ENCODE measurements around the gene IFRD2. TPM values are rescaled to one million over a fixed set of nuclear protein-coding genes. Genes with fewer than 3 reads are reported as not detected.
A peak's percentile ranks its signal among the peaks of the same experiment; 100 is the strongest.

IFRD2 gene
- total RNA-seq, 1 donor from 2014 or later = 49.0 TPM

DNA sequence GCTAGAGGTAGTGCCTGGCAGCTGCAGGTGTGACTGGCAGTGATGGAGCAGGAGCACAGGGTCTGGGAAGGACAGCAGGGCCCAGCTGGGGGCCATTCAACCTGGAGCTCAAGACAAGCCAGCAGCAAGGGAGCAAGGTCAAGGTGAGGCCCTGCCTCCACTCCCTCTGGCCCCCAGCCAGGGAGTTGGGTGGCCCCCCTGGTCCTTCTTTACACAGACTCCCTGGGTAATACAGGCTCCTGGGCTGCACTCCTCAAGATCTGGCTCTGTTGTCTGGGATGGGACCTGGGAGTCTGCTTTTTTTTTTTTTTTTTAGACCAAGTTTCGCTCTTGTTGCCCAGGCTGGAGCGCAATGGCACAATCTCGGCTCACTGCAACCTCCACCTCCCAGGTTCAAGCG is 41.7 kb downstream of the IFRD2 start:
- peak overlapping the region; percentile 26 for H3K27ac Mint-ChIP-seq
- peaks cover 2% of the 10 kb centered on the region for H3K36me3 Mint-ChIP-seq (ENCODE audit: insufficient read depth)
- peaks cover 16% of the 10 kb centered on the region for H3K4me1 Mint-ChIP-seq (ENCODE audit: low read depth)
- no peaks in the 10 kb centered on the region for H3K27me3 Mint-ChIP-seq
- TF ChIP-seq, protein P1, sequence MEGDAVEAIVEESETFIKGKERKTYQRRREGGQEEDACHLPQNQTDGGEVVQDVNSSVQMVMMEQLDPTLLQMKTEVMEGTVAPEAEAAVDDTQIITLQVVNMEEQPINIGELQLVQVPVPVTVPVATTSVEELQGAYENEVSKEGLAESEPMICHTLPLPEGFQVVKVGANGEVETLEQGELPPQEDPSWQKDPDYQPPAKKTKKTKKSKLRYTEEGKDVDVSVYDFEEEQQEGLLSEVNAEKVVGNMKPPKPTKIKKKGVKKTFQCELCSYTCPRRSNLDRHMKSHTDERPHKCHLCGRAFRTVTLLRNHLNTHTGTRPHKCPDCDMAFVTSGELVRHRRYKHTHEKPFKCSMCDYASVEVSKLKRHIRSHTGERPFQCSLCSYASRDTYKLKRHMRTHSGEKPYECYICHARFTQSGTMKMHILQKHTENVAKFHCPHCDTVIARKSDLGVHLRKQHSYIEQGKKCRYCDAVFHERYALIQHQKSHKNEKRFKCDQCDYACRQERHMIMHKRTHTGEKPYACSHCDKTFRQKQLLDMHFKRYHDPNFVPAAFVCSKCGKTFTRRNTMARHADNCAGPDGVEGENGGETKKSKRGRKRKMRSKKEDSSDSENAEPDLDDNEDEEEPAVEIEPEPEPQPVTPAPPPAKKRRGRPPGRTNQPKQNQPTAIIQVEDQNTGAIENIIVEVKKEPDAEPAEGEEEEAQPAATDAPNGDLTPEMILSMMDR (IDR thresholded peaks at IDR 0.05; ENCODE audit: unreplicated experiment) = no peak
- H3K9me3 Mint-ChIP-seq (ENCODE audit: low read depth) = no peaks in the 10 kb centered on the region
- no peak for DNase-seq (ENCODE audit: low spot score, unreplicated experiment)
- no peak overlapping the region for H3K4me3 Mint-ChIP-seq (ENCODE audit: low read depth)

DNA sequence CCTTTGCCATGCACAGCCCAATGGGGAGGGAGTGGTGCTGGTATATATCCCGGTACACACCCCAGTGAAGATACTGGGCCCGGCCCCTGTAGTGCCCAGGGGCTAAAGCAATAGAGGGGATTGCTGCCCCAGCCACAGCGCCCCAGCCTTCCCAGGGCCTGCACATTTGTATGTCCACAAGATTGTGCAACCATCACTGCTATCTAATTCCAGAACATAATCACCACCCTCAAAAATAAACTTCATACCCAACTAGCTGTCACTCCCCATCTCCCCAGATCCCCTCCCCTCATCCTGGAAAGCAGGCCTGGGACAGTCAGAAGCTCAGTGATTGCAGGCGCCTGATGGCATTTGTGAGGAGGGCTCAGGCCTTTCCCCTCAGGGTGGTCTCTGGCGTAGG is 42.8 kb downstream of the IFRD2 start:
- Mint-ChIP-seq H3K4me3 (ENCODE audit: low read depth) (no peak overlapping the region), H3K4me1 (ENCODE audit: low read depth) (peaks cover 20% of the 10 kb centered on the region), H3K27me3 (no peaks in the 10 kb centered on the region), H3K36me3 (ENCODE audit: insufficient read depth) (peaks cover 2% of the 10 kb centered on the region), H3K27ac (no peak overlapping the region), H3K9me3 (ENCODE audit: low read depth) (no peaks in the 10 kb centered on the region)
- TF ChIP-seq, protein P1 (IDR thresholded peaks at IDR 0.05; ENCODE audit: unreplicated experiment) = no peak
- no peak for DNase-seq (ENCODE audit: low spot score, unreplicated experiment)

DNA sequence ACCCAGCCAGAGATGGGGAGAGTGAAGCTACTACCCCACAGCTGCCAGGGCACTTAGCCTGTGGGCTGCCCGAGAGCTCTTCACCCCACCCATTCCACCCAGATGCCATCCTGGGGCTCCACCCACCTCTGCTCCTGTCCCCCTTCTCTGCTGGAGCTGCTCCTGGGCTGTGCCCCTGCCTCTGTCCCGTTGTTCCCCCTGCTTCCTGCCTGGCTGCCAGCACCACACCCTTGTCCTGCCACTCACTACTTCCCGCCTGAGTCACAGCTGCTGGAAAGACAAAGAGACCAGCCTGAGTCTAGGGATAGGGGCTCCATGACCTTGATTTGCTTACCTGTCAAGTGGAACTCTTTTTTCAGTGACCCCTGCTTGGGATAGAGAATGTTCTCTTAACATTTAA is 43.8 kb downstream of the IFRD2 start:
- peaks cover 20% of the 10 kb centered on the region for H3K4me1 Mint-ChIP-seq (ENCODE audit: low read depth)
- no peaks in the 10 kb centered on the region for H3K27me3 Mint-ChIP-seq
- TF ChIP-seq, protein P1 (IDR thresholded peaks at IDR 0.05; ENCODE audit: unreplicated experiment) = no peak
- no peak for DNase-seq (ENCODE audit: low spot score, unreplicated experiment)
- H3K27ac Mint-ChIP-seq = peak overlapping the region; percentile 78
- H3K9me3 Mint-ChIP-seq (ENCODE audit: low read depth) = no peaks in the 10 kb centered on the region
- H3K4me3 Mint-ChIP-seq (ENCODE audit: low read depth) = no peak overlapping the region
- H3K36me3 Mint-ChIP-seq (ENCODE audit: insufficient read depth) = peaks cover 4% of the 10 kb centered on the region

DNA sequence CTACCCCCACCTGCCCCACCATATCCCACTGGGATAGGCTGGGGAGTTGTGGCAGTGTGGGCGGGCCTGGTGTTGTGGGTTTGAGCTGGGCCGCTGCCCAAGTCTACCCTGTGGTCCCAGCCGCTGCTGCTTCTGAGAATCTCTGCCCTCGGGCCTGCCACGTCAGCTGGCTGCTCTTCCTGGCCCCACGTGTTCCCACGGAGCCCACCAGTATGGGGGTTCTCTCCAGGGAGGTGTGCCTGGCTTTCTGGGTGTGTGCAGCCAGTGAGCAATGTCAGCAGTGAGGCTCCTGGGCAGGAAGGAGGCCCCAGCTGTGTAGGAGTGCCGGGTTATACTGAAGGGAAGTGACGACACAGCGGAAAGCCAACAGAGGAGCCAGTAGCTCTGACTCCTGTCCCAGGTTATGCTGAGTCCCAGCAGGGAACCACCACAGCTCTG is 45.7 kb downstream of the IFRD2 start:
- DNase-seq (ENCODE audit: low spot score, unreplicated experiment) = no peak
- Mint-ChIP-seq H3K4me1 (ENCODE audit: low read depth) (peaks cover 25% of the 10 kb centered on the region), H3K27ac (peak overlapping the region; percentile 91), H3K9me3 (ENCODE audit: low read depth) (no peaks in the 10 kb centered on the region), H3K27me3 (no peaks in the 10 kb centered on the region), H3K4me3 (ENCODE audit: low read depth) (peak overlapping the region; percentile 24), H3K36me3 (ENCODE audit: insufficient read depth) (peaks cover 4% of the 10 kb centered on the region)
- TF ChIP-seq, protein P1 (IDR thresholded peaks at IDR 0.05; ENCODE audit: unreplicated experiment) = peak; percentile 5

DNA sequence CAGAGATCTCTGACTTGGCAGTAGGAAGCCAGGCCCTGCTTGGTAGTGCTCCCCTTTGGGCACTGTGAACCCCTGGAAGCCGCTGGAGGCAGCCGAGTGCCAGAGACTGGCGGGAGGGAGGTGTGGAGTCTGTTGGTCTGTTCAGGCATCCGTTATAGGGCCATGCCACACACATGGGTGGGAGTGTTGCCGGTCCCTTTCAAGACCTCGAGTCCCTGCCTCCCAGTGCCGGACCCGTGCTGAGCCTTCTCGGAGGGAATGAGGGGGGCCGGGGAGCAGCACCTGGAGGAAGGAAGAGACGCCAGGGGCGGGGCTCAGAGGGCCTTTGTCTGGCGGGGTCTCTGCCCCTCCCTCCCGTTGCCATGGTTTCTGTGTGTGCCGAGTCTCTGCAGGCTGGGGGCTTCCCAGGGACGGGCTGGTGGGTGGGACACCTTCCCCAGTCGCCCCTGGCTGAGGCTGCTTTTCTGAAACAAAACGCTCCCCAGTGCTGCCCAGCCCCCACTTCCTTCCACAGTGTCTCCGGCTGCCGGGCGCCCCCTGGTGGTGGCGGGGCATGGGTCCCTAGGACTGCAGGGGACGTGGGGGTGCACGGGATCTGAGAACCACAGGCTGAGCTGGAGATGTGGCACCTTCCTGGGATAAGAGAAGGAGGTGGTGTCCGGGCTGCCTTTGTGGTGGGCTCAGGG is 46.3 kb downstream of the IFRD2 start:
- Mint-ChIP-seq H3K36me3 (ENCODE audit: insufficient read depth) (peaks cover 2% of the 10 kb centered on the region), H3K27ac (peak overlapping the region; percentile 91), H3K27me3 (no peaks in the 10 kb centered on the region), H3K9me3 (ENCODE audit: low read depth) (no peaks in the 10 kb centered on the region), H3K4me1 (ENCODE audit: low read depth) (peaks cover 30% of the 10 kb centered on the region), H3K4me3 (ENCODE audit: low read depth) (peak overlapping the region; percentile 37)
- TF ChIP-seq, protein P1 (IDR thresholded peaks at IDR 0.05; ENCODE audit: unreplicated experiment) = peak; percentile 99
- peak; percentile 97 for DNase-seq (ENCODE audit: low spot score, unreplicated experiment)

All from progenitor cell of endocrine pancreas (in vitro differentiated cells).